ENCODE results near the gene TBCCD1. TPM values are rescaled to one million over a fixed set of nuclear protein-coding genes. Genes with fewer than 3 reads are reported as not detected.

The TBCCD1 gene
- total and polyA plus RNA-seq, 2 of the 8 experiments (the other 6 are each of a cell fraction or from before 2014, with no cell fraction given): 11.3 to 13.9 TPM

DNA sequence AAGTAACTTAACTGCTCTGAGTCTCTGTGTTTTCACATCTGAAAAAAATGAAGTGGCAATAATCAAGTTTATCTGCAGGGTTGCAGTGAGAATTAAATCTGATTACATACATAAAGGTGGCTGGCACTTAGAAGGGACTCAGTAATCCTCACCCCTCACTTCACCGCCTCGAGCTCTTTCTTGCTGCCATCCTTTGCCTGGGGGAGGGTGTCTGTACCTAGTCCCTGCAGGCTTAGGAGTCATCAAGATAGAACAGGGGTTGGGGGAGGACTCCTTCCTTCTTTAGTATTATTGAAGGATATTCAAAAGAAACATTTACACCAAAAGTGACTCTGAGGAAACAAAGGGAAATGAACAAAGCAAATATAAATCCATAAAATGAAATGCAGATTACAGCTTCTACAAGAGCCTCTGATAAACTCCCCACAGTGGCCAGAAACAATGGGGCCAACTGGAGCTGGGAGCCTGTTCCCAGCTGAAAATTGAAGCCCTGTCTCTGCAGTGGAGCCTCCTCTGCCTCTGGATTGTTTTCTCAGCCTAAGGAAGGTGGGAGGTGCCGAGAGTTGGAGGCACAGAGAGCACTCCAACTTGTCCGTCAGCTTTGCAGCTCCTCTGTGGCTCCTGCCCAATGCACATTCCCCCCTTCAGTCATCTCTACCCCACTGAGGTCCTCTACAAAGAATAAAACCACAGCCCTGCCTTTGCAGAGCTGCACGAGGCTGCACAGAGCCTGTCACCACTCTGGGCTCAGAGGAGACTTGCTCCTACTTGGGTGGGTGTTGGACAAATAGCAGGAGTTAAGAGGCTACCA lies 64.8 kb downstream of the TBCCD1 start:
- DNase-seq (ENCODE audit: low read depth in 1 of 2, low spot score in 2 of 2) (peak in 1 of 2 experiments; percentile 45), FAIRE-seq (no peak)
- H3K4ac ChIP-seq (replicated peaks; ENCODE audit: insufficient read length, low read depth, low read length): no peak overlapping the region
- H3K4me3 ChIP-seq (ENCODE audit: extremely low read depth in 1 of 4, insufficient read depth in 2 of 4, low read depth in 3 of 4, low read length in 4 of 4): no peak overlapping the region
- peak overlapping the region; percentile 11; the same call in 1 of the 2 replicates for H2AFZ ChIP-seq (ENCODE audit: low read length)
- no peak overlapping the region for H3K4me2 ChIP-seq (ENCODE audit: insufficient read depth in 1 of 2, low read depth in 2 of 2, low read length in 2 of 2)
- no peak overlapping the region for H3K23ac ChIP-seq (ENCODE audit: insufficient read length)
- ChIA-PET CTCF (ENCODE audit: partially characterized antibody) (interaction anchor here (0.7 to 2.9 kb wide), 5 partner anchors 11 to 842 kb away, joined by 3 to 13 read pairs (median 3); no protein-coding TSS in a partner anchor), POLR2A (ENCODE audit: partially characterized antibody) (no interaction called here)
- H2BK5ac ChIP-seq (ENCODE audit: low read depth, low read length): no peak overlapping the region
- no peak overlapping the region for H2BK120ac ChIP-seq (replicated peaks; ENCODE audit: low read depth, low read length)
- H3K9me3 ChIP-seq (ENCODE audit: insufficient read depth in 2 of 2, low read depth in 1 of 2, low read length in 1 of 2): no peaks in the 10 kb centered on the region
- no peaks in the 10 kb centered on the region for H3K79me1 ChIP-seq (ENCODE audit: low read depth, low read length)
- 72% methylated on average over 5 of the region's 5 CpGs; no CpG with 5 or more reads in 1 of the 2 experiments for WGBS, 2 experiments (ENCODE audit: extremely low coverage in 1 of 2, insufficient coverage in 1 of 2, insufficient read length in 1 of 2, insufficient replicate concordance in 2 of 2, low coverage in 1 of 2, low lambda C conversion rate in 2 of 2, missing lambda C conversion rate in 1 of 2)
- H3K79me2 ChIP-seq (ENCODE audit: control insufficient read depth in 1 of 2, insufficient read depth in 2 of 2, low read length in 2 of 2): no peaks in the 10 kb centered on the region
- no peaks in the 10 kb centered on the region for H4K20me1 ChIP-seq (replicated peaks in 1 of 2; ENCODE audit: control insufficient read depth in 1 of 2, insufficient read depth in 2 of 2, low read length in 2 of 2)
- H3K27ac ChIP-seq (ENCODE audit: low read depth, low read length): no peak overlapping the region
- no peaks in the 10 kb centered on the region; a peak in 1 of 7 replicates for H3K27me3 ChIP-seq (replicated peaks in 1 of 4; ENCODE audit: control insufficient read depth in 3 of 4, extremely low read depth in 1 of 4, insufficient read depth in 3 of 4, low read length in 3 of 4)
- no peak overlapping the region; the same call in 1 of the 2 replicates for H4K8ac ChIP-seq (ENCODE audit: extremely low read depth, insufficient read depth, low read length)
- no peaks in the 10 kb centered on the region for H3K23me2 ChIP-seq (ENCODE audit: low read depth, low read length)
- H4K91ac ChIP-seq (replicated peaks; ENCODE audit: insufficient read length, low read length): no peak overlapping the region
- H2BK15ac ChIP-seq (ENCODE audit: low read length): no peak overlapping the region
- H3K4me1 ChIP-seq (replicated peaks in 1 of 4; ENCODE audit: control insufficient read depth in 3 of 4, insufficient read depth in 4 of 4, low read length in 3 of 4): peaks cover 0 to 3% (median 2%) of the 10 kb centered on the region in 4 experiments; a peak in 2 of 7 replicates
- TF ChIP-seq MAFK (IDR thresholded peaks at IDR 0.05; ENCODE audit: low read depth, low read length) (no peak), YY1 (IDR thresholded peaks at IDR 0.05; ENCODE audit: low read depth, low read length) (no peak), SIRT6 (IDR thresholded peaks at IDR 0.05; ENCODE audit: low read length) (no peak), RFX5 (IDR thresholded peaks at IDR 0.05; ENCODE audit: borderline replicate concordance, low read depth, low read length) (no peak), CBX8 (IDR thresholded peaks at IDR 0.05; ENCODE audit: borderline replicate concordance, low read depth, low read length) (no peak), POLR2A (IDR thresholded peaks at IDR 0.05; ENCODE audit: control extremely low read depth in 1 of 2, low read depth in 2 of 2, low read length in 2 of 2) (no peak), JUND (IDR thresholded peaks at IDR 0.05; ENCODE audit: low read length) (no peak), CBX5 (IDR thresholded peaks at IDR 0.05; ENCODE audit: low read depth, low read length) (no peak), SRF (IDR thresholded peaks at IDR 0.05; ENCODE audit: low read depth, low read length) (no peak), BRCA1 (IDR thresholded peaks at IDR 0.05; ENCODE audit: low read depth, low read length) (no peak), RAD21 (IDR thresholded peaks at IDR 0.05 in 1 of 2, conservative IDR thresholded peaks at IDR 0.05 in 1 of 2; ENCODE audit: low read depth in 2 of 2, low read length in 2 of 2) (no peak)
- TF ChIP-seq, protein P1, sequence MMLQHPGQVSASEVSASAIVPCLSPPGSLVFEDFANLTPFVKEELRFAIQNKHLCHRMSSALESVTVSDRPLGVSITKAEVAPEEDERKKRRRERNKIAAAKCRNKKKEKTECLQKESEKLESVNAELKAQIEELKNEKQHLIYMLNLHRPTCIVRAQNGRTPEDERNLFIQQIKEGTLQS (IDR thresholded peaks at IDR 0.05; ENCODE audit: insufficient read depth, low read depth, low read length): no peak
- no peak overlapping the region for H2BK12ac ChIP-seq (ENCODE audit: low read depth, low read length)
- no peak overlapping the region for H3K56ac ChIP-seq (replicated peaks; ENCODE audit: insufficient read length, low read depth, low read length)
- H3K14ac ChIP-seq (ENCODE audit: insufficient read length): no peak overlapping the region
- no peaks in the 10 kb centered on the region for H3K36me3 ChIP-seq (ENCODE audit: control insufficient read depth in 2 of 4, insufficient read depth in 4 of 4, low read length in 3 of 4)
- no peak overlapping the region; the same call in 1 of the 2 replicates for H3K18ac ChIP-seq (ENCODE audit: extremely low read depth, low read length)
- H2BK20ac ChIP-seq (ENCODE audit: low read length): no peak overlapping the region
- no peak overlapping the region for H2AK5ac ChIP-seq (ENCODE audit: low read depth, low read length)
- no peak overlapping the region for H4K5ac ChIP-seq (ENCODE audit: insufficient read length, low read depth, low read length)
- H3K9ac ChIP-seq (replicated peaks in 1 of 4; ENCODE audit: extremely low read depth in 1 of 4, low read depth in 3 of 4, low read length in 3 of 4): no peak overlapping the region
